ENCODE data around the gene TJP3.
"Not testable (repeated sequence)": the region's sequence is repeated elsewhere in the genome, so short reads cannot be mapped to it uniquely, and the experiment has no call there.

Gene TJP3, protein sequence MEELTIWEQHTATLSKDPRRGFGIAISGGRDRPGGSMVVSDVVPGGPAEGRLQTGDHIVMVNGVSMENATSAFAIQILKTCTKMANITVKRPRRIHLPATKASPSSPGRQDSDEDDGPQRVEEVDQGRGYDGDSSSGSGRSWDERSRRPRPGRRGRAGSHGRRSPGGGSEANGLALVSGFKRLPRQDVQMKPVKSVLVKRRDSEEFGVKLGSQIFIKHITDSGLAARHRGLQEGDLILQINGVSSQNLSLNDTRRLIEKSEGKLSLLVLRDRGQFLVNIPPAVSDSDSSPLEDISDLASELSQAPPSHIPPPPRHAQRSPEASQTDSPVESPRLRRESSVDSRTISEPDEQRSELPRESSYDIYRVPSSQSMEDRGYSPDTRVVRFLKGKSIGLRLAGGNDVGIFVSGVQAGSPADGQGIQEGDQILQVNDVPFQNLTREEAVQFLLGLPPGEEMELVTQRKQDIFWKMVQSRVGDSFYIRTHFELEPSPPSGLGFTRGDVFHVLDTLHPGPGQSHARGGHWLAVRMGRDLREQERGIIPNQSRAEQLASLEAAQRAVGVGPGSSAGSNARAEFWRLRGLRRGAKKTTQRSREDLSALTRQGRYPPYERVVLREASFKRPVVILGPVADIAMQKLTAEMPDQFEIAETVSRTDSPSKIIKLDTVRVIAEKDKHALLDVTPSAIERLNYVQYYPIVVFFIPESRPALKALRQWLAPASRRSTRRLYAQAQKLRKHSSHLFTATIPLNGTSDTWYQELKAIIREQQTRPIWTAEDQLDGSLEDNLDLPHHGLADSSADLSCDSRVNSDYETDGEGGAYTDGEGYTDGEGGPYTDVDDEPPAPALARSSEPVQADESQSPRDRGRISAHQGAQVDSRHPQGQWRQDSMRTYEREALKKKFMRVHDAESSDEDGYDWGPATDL
- total RNA-seq = 3.2 to 31.4 (median 19.5) reads per million in 3 experiments

DNA sequence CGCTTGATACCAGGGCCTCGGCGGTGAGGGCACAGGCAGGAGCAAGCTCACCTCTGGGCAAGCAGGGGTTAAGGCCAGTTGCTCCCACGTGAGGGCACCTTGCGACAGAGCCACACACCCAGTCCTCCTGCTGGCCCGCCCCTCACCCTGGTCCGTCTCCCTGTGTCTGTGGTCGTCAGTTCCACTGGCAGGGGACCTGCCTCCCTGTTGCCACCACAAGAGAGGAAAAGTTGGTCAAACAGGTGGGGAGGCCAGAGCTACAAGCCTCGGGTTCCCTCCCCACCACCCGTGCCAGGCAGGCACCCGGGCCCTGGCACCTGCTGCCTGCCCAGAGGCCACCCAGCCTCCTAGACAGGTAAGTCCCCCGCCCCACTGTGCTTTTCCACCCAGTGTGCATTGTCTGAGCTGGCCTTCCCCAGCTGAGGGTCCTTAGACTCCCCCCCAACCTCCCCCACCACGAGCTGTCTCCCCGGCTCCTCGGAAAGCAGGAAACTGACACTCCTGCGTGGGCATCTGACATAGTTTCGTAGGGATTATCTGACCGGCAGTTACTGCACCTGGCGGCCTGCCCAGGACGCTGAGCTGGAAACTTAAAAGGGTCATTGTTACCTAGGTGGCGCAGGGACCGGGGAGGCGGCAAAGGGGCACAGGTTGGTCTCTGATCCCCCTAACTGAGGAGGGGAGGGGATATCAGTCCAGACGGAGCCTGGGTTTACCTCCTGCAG lies at the start of gene TJP3:
TJP3 (plus strand) TSS at position 178 of the 725 bp plus-strand sequence. CDS start 20,049 bp downstream, outside the sequence.
- no peak for DNase-seq

DNA sequence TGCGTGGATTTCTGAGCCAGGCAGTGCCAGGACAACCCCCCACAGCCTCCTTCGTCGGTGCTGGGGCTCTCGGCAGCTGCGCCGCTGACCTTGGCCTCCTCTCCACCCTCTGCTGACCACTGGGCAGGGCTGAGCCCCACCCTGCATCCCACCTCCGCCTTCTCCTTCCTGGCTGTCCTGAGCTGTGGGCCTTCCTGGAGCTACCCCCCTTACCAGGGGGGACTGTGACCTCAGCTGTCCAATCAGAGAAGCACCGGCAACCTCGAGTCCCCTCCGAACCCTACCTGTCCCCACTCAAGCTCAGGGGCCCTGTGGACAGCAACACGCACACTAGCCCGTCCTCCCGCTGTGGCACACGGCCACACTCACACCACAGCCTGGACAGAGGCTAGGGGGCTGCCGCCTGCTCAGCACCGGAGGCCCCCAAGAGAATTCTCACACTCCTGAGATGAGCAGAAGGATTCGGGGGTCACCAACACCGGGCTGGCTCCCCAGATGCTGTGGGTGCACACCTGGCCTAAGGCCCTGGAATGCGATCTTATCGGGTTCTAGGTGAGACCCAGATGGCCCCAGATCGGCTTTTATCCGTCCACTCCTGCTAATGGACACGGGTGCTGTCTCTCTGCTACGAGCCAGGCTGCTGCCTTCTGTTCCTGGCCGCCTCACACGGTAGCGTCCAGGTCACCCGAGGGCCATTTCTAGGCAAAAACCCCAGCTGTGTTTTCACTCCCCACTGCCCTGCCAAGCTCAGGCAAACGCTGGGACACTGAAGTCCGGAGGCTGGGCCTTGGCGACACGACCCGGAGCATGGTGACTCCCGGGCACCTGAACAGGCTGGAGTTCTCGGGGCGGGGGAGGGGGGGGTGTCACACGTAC lies 49.1 kb upstream of the TJP3 start:
- DNase-seq = no peak

DNA sequence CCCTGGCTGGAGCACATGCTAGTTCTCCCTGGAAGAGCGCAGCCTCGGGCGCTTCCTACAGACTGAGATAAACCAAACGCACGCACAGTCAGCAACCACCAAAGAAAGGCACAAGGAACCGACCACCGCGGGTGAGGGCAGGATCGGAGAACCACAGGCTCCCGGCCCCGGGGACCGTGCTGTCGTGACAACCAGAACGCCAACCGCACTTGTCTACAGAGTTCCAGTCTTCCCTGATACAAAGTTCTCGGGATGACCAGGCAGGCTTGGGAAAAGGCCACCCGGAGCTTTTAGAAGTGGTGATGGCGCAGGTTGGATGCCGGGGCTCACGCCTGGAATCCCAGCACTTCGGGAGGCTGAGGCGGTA lies 48.5 kb upstream of the TJP3 start:
- no peak for DNase-seq

DNA sequence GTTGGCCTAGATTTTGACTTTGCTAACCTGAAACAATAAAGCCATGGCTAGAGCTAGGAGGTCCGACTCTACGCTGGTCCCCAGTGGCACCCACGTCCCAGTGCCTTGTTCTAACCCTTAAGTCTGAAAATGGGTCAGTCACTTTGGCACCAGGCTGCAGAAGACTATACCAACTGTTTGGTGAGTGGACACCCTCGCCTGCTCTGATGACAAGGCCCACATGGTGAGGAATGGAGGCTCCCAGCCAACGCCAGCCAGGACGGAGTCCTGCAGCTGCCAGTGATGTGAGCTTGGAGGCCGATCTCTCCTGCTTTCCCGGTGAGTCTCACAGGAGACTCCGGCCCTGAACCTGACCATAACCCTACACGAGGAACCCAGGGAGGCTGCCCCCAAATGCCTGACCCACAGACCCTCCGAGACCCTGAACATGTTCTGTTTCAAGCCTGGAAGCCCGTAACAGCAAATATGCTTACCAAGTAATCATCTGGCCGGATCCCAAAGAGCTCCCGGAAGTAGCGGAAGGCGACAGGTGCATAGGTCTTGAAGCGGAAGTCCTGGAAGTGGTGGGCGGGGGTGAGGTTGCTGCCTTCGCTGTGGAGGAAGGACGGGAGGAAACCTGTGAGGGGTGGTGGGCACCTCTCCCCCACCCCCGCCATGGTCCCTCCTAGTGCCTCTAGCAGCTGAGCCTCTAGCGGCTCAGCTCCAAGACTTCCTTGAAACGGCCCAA lies 47.5 kb upstream of the TJP3 start:
- no peak for DNase-seq

DNA sequence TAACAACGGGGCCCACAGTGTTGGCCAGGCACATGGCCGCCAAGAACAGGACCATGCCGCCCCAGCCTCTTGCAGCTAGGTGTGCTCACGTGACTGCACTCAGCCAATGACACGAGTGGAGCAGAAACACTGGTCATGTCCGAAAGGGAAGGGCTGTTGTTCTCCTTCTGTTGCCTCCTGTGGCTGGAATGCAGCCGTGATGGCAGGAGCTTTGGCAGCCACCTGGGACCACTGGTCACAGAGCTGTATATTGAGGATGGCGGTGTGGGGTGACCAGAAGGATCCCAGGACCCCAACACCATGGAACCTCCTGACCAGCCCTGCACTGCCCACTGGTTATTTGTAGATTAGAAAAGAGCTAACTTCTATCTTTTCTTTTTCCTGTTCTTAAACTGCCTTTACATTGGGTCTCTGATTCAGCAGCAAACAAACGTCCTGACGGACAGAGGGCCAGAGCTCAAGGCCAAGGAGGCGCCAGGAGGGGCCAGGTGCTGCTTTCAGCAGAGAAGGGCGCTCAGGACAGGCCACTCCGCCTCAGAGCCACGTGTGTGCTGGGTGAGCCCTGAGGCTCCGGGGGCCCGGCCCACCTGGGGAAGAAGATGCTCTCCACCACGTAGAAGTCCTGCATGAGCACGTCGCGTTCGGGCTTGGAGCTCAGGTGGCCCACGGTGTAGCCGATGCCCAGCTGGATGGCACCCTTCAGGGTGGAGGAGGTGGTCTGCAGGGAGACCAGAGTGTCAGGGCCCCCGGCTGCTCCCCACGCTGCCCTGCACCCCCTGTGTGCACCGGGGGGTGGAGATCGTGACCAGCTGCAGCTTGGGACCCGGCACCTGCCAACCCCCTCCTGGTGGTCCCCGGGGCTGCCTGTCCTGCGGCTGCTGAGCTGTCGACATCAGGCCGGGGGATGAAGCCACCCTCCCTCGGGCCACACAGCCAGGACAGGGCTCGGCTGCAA lies 46.6 kb upstream of the TJP3 start:
- DNase-seq = no peak

DNA sequence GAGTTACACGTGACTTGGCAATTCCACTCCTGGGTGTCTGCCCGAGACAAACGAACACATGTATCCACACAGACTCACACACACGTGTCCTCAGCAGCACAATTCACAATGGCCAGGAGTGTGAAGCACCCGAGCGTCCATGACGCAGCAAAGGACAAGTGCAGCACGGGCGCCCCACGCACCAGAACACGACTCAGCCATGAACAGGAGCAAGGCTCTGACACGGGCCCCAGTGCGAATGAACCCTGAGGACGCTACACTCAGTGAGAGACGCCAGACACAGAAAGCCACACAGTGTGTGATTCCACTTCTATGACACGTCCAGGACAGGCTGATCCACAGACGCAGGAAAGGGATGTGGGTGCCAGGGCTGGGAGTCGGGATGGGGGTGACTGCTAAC lies 44.3 kb upstream of the TJP3 start:
- DNase-seq = no peak

DNA sequence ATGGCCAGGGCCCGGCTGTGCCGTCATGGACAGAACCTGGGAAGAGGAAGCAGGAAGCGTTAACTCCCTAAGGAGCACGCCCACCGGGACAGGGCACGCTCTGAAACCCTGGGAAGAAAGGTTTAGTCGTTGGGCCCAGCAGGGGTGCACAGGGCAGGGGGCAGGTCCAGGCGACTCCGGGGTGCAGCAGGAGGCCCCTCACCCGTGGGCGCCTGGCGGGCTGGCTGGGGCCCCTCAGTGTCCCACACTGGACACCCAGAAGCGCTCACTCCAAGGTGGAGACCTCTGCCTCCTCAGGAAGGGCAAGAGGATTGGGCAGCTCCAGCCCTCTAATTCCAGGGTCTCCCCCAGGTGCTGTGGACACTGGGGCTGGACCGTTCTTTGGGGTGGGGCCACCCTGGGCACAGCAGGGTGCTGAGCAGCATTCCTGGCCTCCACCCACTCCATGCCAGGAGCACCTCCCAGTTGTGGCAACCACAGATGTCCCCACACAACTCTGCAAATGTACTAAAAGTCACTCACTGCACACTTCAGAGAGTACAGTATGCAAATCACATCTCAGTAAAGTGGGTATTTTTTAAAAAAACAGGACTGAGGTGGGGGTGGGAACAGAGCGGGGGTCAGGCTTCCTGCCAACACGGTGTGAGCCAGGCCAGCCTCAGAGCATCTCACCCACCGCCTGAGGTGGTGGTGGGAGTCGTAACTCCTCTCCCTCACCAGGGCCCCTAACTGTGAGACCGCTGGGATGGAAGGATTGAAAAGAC lies 43.1 kb upstream of the TJP3 start:
- no peak for DNase-seq

DNA sequence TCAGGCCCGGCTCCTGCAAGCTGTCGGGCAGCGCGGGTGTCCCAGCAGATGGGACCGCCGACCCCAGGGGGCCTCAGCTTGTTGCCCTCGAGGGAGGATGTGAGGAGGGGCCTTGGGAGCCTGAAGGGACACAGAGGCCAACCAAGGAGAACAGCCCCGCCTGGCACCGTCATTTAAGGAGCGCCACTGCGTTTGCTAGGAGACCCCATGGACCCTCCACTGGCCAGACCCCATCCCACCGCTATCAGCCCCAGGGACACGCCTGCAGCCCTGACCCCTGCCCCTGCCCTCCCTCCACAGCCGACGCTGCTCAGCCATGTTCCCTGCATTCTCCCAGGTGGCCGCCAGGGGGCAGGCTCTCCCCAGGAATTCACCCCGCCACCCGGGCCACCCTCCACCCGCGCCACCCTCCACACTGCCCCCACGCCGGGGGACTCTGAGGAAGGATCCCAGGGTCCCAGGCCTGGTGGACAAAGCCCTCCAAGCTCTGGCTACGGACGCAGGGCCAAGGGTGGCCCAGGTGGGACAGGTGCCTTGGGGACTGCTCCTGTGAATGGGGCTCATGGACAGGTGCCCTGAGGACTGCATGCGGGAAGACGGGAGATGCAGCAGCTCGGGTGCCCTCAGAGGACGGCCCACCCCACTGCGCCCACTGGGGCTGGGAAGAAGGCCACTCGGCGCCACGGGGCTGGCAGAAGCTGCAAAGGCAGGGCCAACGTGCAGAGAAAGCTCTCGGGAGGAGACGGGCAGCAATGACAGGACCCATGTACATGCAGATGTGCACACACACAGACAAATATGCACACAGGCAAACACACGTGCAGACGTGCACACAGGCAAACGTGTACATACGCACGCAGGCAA lies 42.3 kb upstream of the TJP3 start:
- peak; percentile 63 for DNase-seq

DNA sequence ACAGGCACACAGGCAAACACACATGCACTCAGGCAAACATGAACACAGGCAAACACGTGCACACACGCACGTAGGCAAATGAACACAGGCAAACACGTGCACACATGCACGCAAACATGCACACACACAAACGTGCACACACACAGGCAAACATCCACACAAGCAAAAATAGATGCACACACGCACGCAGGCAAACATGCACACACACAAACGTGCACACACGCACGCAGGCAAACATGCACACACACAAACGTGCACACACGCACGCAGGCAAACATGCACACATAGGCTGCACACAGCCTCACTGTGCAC lies 41.7 kb upstream of the TJP3 start:
- DNase-seq = not testable (repeated sequence)

DNA sequence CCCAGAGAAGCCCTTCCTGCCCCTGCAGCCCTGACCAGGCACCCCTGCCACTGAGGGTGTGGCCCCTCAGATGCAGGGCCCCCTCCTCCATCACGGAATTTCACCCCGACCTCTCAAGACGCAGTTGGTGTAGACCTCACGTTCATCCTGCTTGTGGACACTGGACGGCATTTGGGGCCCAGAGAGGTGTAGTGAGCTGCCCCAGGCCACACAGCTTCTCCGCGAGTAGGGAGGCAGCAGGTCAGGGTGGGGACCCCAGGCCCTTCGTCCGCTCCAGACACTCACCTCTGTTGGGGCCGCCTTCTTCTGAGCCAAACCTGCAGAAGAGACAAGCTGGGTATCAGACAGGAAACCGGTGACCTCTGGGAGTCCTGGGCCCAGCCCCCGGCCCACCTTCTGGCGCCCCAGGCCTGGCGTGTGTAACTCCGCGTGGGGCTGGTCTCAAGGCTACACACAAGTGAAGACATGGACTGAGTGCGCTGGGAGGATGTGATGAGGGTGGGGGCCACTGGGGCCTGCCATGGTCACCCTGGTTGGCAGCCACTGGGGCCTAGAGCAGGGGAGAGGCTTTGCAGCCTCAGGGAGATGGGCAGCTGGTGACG lies 41.0 kb upstream of the TJP3 start:
- no peak for DNase-seq

DNA sequence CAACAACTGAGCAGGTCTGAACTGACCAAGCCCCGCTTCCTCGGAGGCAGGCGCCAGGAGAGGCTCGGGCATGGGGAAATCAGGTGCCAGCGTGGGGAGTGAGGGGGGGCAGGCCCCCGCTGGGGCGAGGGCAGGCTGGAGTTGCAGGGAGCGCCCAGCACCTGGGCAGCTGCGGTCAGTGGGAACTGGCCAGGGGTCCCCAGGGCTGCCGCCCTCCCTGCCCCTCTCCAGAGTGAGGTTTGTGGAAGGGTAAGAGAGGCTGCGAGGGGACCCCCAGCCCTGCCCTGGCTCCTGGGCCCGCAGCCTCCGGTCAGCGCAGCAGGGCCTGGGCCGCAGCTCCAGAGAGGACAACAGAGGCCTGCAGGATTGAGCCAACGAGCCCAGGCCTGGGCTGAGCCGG lies 40.4 kb upstream of the TJP3 start:
- no peak for DNase-seq

DNA sequence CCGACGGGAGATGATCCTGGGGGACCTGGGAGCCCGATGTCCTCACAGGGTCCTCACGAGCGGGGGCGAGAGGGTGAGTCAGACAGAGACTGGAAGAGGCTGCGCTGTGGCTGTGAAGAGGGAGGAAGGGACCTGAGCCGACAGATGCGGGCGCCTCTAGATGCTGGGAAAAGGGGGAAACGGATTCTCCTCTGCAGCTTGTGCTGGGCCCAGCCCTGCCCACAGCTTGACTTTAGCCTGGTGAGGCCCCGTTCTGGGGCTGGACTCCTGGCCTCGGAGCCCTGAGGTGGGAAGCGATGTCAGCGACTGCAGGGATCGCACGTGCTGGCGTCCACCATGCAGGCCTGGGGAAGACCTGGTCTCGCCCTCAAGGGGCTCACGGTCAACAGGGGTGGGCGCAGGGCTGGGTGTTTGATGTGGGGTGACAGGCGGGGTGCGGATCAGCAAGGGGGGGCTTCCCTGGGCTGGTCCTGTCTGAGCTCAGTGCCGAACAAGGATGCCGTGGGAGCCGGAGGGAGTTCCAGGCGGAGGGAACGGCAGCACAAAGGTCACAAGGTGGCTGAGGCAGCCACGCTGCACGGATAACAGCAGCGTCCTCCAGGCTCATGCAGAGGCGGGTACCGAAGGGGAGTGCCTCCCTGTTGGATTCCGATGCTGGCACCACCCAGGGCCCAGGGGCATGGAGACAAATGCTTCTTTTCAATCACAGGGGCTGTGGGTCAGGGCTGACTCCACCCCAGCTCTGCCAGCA lies 39.7 kb upstream of the TJP3 start:
- DNase-seq = no peak

DNA sequence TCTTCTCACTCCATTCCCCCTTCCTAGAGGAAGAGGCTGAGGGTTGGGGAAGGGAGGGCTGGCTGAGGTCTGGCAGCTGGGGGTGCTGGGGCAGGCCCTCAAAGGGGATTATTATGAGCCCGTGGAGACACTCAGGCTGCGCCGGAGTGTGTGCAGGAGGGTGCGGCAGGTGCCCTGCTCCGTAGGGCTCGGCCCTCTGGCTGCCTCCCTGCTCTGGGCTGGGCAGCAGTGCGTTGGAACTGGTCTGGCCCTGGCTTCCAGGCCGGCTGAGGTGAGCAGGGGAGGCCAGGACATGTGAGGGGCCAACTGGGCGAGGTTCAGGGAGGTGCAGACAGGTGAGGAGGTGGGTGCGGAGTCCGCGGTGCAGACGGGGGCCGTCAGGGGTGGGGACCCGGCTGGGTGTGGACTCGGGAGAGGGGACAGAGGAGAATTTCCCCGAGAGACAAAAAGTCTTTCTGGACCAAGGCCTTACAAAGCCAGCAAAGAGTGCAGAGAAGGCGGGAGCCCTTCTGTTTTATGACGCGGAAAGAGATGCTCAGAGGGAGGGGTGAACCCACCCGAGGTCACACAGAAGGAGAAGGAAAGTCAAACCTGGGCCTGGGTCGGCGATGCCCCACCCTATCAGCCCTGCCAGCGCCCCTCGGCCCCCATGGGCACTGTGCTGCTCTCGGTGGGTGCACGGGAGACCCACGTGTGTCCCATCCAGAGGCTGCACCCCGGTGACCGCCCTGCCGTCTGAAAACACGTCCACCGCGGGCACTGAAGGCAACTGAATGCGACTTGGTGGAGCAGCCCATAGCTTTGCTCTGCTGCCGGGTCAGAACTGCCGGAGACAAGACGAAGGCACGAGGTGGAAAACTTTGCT lies 38.9 kb upstream of the TJP3 start:
- DNase-seq = no peak

DNA sequence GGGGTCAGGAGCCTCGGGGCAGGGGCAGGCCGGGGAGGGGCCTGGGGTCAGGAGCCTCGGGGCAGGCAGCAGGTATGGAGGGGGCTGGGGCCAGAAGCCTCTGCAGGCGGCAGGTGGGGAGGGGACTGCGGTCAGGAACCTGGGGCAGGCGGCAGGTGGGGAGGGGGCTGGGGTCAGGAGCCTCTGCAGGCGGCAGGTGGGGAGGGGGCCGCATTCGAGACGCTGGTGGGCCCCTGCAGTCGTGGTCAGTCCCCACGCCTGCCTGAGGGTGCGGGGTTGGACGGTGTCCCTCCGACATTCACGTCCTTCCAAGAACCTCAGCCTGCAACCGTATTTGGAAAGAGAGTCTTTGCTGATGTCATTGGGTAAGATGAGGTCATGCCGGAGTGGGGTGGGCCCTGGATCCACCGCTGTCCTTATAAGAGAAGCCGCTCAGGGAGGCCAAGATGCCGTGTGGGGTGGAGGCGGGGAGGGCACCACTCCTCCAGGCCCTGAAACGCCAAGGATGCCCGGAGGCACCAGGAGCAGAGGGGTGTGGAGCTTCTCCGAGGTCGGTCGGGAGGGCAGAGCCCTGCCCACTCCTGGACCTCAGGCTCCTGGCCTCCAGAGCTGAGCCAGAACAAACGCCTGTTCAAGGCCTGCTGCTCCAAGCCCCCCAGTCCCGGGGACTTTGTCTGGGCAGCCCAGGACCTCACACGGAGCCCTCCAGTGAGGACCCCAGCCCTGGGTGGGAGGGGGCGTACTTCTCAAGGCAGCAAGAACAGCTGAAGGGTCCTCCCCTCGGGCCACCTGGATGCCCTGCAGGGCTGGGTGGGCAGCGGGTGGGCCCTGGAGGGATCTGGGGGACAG lies 38.0 kb upstream of the TJP3 start:
- no peak for DNase-seq

Data from central memory CD4-positive, alpha-beta T cell (primary cell).